ENCODE data around the gene MYF5. TPM values are rescaled to one million over a fixed set of nuclear protein-coding genes. Genes with fewer than 3 reads are reported as not detected.

MYF5 gene
- total and polyA plus RNA-seq, 9 of the 15 experiments (the other 6 are each of a cell fraction or from before 2014, with no cell fraction given), result not detected

- Histone ChIP-seq H3K9ac (ENCODE audit: insufficient read depth in 1 of 2, low read depth in 2 of 2, low read length in 2 of 2) (no peak overlapping the region), H3K4me3 (no peak overlapping the region), H3K4me2 (ENCODE audit: insufficient read depth, low read length) (no peak overlapping the region), H3K9me1 (ENCODE audit: control insufficient read depth, insufficient read depth, low read length) (no peaks in the 10 kb centered on the region), H3K79me2 (ENCODE audit: control insufficient read depth, insufficient read depth, low read length) (no peaks in the 10 kb centered on the region), H3K4me1 (replicated peaks in 1 of 2; ENCODE audit: control insufficient read depth in 2 of 2, insufficient read depth in 2 of 2, low read length in 2 of 2) (no peaks in the 10 kb centered on the region), H3K27ac (ENCODE audit: extremely low read depth, low read depth, low read length) (no peak overlapping the region), H3K9me3 (replicated peaks; ENCODE audit: control insufficient read depth, insufficient read depth, low read depth, low read length) (no peaks in the 10 kb centered on the region), H2AFZ (ENCODE audit: low read depth, low read length) (no peak overlapping the region), H4K20me1 (replicated peaks; ENCODE audit: control insufficient read depth, insufficient read depth, low read length) (no peaks in the 10 kb centered on the region), H3K27me3 (ENCODE audit: control insufficient read depth in 2 of 2, insufficient read depth in 2 of 2, low read length in 2 of 2) (no peaks in the 10 kb centered on the region), H3K36me3 (ENCODE audit: control insufficient read depth, insufficient read depth, low read length) (no peaks in the 10 kb centered on the region)
- no peak for TF ChIP-seq U2AF1 (optimal IDR thresholded peaks at IDR 0.05; ENCODE audit: low read depth, low read length)
- no peak for TF ChIP-seq CXXC5 (CRISPR knock-in tag; IDR thresholded peaks at IDR 0.05)
- TF ChIP-seq DNMT1 (IDR thresholded peaks at IDR 0.05), result no peak
- no peak for TF ChIP-seq YY1 (IDR thresholded peaks at IDR 0.05; ENCODE audit: borderline replicate concordance in 1 of 3, control insufficient read depth in 1 of 3, extremely low read depth in 1 of 3, insufficient read depth in 3 of 3, insufficient read length in 1 of 3, insufficient replicate concordance in 2 of 3, low read depth in 1 of 3, low read length in 2 of 3)
- TF ChIP-seq NELFE (IDR thresholded peaks at IDR 0.05; ENCODE audit: insufficient read depth, insufficient read length), result no peak
- TF ChIP-seq CSDE1 (IDR thresholded peaks at IDR 0.05), result no peak
- no peak for TF ChIP-seq ZC3H8 (IDR thresholded peaks at IDR 0.05)
- no peak for TF ChIP-seq RBM15 (IDR thresholded peaks at IDR 0.05; ENCODE audit: insufficient read depth, low read length)
- no peak for TF ChIP-seq CREB5 (CRISPR knock-in tag; IDR thresholded peaks at IDR 0.05)
- BruUV-seq (replicated peaks), result no TSS peak
- FAIRE-seq (no peak), ATAC-seq (no peak), DNase-seq (ENCODE audit: extremely low read depth in 1 of 4, low spot score in 3 of 4) (no peak)
- WGBS (ENCODE audit: insufficient coverage, low coverage, missing lambda C conversion rate), result 0% methylated on average over 7 of the region's 7 CpGs
- intact Hi-C loops (cut with micrococcal nuclease), result no loop called here
- POLR2A ChIA-PET, result no interaction called here
- CTCF ChIA-PET (ENCODE audit: low intra/inter-chr PET ratio), result no interaction called here
- in situ Hi-C loops (cut with MboI), result no loop called here
Measured at GRCh38 chr12:80698256-80698655, 18.5 kb upstream of the MYF5 start.

Measured in K562 (cell line).